ENCODE measurements around the gene PCAT7. TPM values are rescaled to one million over a fixed set of nuclear protein-coding genes. Genes with fewer than 3 reads are reported as not detected.
"Not testable (repeated sequence)": the region's sequence is repeated elsewhere in the genome, so short reads cannot be mapped to it uniquely, and the experiment has no call there.

The PCAT7 gene
- total and polyA plus RNA-seq, 3 donors from 2014 or later = 4.3 to 9.2 (median 5.4) TPM

- no peaks in the 10 kb centered on the region for H3K9me3 ChIP-seq
- WGBS, 2 donors = 90 to 93% methylated on average over 4 of the region's 4 CpGs
- H3K4me3 ChIP-seq = no peak overlapping the region
- TF ChIP-seq POLR2A (IDR thresholded peaks at IDR 0.05) (no peak), CTCF (IDR thresholded peaks at IDR 0.05) (no peak)
- intact Hi-C loops (cut with DNase I; ENCODE audit: low total_unique reads) = no loop called here
- DNase-seq = no peak
- no peaks in the 10 kb centered on the region for H3K27me3 ChIP-seq
- H3K4me1 ChIP-seq = no peaks in the 10 kb centered on the region
- no peaks in the 10 kb centered on the region for H3K36me3 ChIP-seq (ENCODE audit: low read depth, missing control alignments)
- no peak overlapping the region for H3K27ac ChIP-seq
Observed at GRCh38 chr9:94557376-94557775, 2.5 kb downstream of the PCAT7 start.

- H3K4me1 ChIP-seq = no peaks in the 10 kb centered on the region
- TF ChIP-seq CTCF (IDR thresholded peaks at IDR 0.05) (no peak), POLR2A (IDR thresholded peaks at IDR 0.05) (no peak)
- no peaks in the 10 kb centered on the region for H3K9me3 ChIP-seq
- no peak for DNase-seq
- intact Hi-C loops (cut with DNase I; ENCODE audit: low total_unique reads) = no loop called here
- no peak overlapping the region for H3K27ac ChIP-seq
- 88 to 94% methylated on average over 6 of the region's 6 CpGs for WGBS, 2 donors
- H3K36me3 ChIP-seq (ENCODE audit: low read depth, missing control alignments) = no peaks in the 10 kb centered on the region
- no peaks in the 10 kb centered on the region for H3K27me3 ChIP-seq
- H3K4me3 ChIP-seq = no peak overlapping the region
Observed at GRCh38 chr9:94560237-94560636, 5.4 kb downstream of the PCAT7 start.

GRCh38 chr9:94563548-94563947 lies 8.7 kb downstream of the PCAT7 start:
- no peaks in the 10 kb centered on the region for H3K9me3 ChIP-seq
- WGBS, 2 donors = 85 to 95% methylated on average over 2 of the region's 2 CpGs
- H3K4me3 ChIP-seq = no peak overlapping the region
- no peak overlapping the region for H3K27ac ChIP-seq
- H3K4me1 ChIP-seq = no peaks in the 10 kb centered on the region
- H3K27me3 ChIP-seq = no peaks in the 10 kb centered on the region
- DNase-seq = no peak
- intact Hi-C loops (cut with DNase I; ENCODE audit: low total_unique reads) = no loop called here
- no peaks in the 10 kb centered on the region for H3K36me3 ChIP-seq (ENCODE audit: low read depth, missing control alignments)
- no peak for TF ChIP-seq POLR2A (IDR thresholded peaks at IDR 0.05)
- TF ChIP-seq CTCF (IDR thresholded peaks at IDR 0.05) = no peak

- 54 to 63% methylated on average over 3 of the region's 3 CpGs for WGBS, 2 donors
- H3K4me3 ChIP-seq; DNase-seq; H3K27ac ChIP-seq; H3K27me3 ChIP-seq; H3K36me3 ChIP-seq (ENCODE audit: low read depth, missing control alignments); intact Hi-C loops (cut with DNase I; ENCODE audit: low total_unique reads); H3K4me1 ChIP-seq; H3K9me3 ChIP-seq: not testable (repeated sequence)
Observed at GRCh38 chr9:94564279-94564678, 9.4 kb downstream of the PCAT7 start.

- Histone ChIP-seq H3K27ac (no peak overlapping the region), H3K4me3 (no peak overlapping the region), H3K27me3 (no peaks in the 10 kb centered on the region), H3K36me3 (ENCODE audit: low read depth, missing control alignments) (no peaks in the 10 kb centered on the region), H3K9me3 (no peaks in the 10 kb centered on the region), H3K4me1 (no peaks in the 10 kb centered on the region)
- TF ChIP-seq POLR2A (IDR thresholded peaks at IDR 0.05) = no peak
- DNase-seq = no peak
- intact Hi-C loops (cut with DNase I; ENCODE audit: low total_unique reads) = no loop called here
Observed at GRCh38 chr9:94566550-94566949, 11.7 kb downstream of the PCAT7 start.

GRCh38 chr9:94567271-94567670 lies 12.4 kb downstream of the PCAT7 start:
- TF ChIP-seq CTCF (IDR thresholded peaks at IDR 0.05) = no peak
- no peak for TF ChIP-seq POLR2A (IDR thresholded peaks at IDR 0.05)
- no peaks in the 10 kb centered on the region for H3K27me3 ChIP-seq
- no peak for DNase-seq
- H3K36me3 ChIP-seq (ENCODE audit: low read depth, missing control alignments) = no peaks in the 10 kb centered on the region
- intact Hi-C loops (cut with DNase I; ENCODE audit: low total_unique reads) = no loop called here
- no peak overlapping the region for H3K4me3 ChIP-seq
- H3K9me3 ChIP-seq = no peaks in the 10 kb centered on the region
- no peak overlapping the region for H3K27ac ChIP-seq
- WGBS, 2 donors = 90% methylated on average over 2 of the region's 2 CpGs
- no peaks in the 10 kb centered on the region for H3K4me1 ChIP-seq
